ENCODE results near the gene ADCY9. TPM values are rescaled to one million over a fixed set of nuclear protein-coding genes. Genes with fewer than 3 reads are reported as not detected.

ADCY9 gene
- total RNA-seq, 1 experiment from 2014 or later, result 7.1 TPM

- Mint-ChIP-seq H3K27ac (ENCODE audit: unreplicated experiment) (no peak overlapping the region), H3K4me1 (ENCODE audit: low read depth, unreplicated experiment) (peaks cover 22% of the 10 kb centered on the region), H3K27me3 (ENCODE audit: unreplicated experiment) (no peaks in the 10 kb centered on the region), H3K9me3 (ENCODE audit: low read depth, unreplicated experiment) (peaks cover 3% of the 10 kb centered on the region), H3K36me3 (ENCODE audit: insufficient read depth, unreplicated experiment) (no peaks in the 10 kb centered on the region), H3K4me3 (ENCODE audit: low read depth, unreplicated experiment) (no peak overlapping the region)
- no peak for DNase-seq
- TF ChIP-seq, protein P1, sequence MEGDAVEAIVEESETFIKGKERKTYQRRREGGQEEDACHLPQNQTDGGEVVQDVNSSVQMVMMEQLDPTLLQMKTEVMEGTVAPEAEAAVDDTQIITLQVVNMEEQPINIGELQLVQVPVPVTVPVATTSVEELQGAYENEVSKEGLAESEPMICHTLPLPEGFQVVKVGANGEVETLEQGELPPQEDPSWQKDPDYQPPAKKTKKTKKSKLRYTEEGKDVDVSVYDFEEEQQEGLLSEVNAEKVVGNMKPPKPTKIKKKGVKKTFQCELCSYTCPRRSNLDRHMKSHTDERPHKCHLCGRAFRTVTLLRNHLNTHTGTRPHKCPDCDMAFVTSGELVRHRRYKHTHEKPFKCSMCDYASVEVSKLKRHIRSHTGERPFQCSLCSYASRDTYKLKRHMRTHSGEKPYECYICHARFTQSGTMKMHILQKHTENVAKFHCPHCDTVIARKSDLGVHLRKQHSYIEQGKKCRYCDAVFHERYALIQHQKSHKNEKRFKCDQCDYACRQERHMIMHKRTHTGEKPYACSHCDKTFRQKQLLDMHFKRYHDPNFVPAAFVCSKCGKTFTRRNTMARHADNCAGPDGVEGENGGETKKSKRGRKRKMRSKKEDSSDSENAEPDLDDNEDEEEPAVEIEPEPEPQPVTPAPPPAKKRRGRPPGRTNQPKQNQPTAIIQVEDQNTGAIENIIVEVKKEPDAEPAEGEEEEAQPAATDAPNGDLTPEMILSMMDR (IDR thresholded peaks at IDR 0.05; ENCODE audit: unreplicated experiment), result no peak
- CTCF ChIA-PET, result no interaction called here
- intact Hi-C loops (cut with micrococcal nuclease; ENCODE audit: unreplicated experiment), result no loop called here
- no TSS peak for BruUV-seq (replicated peaks)
These were observed 58.8 kb downstream of the ADCY9 start for GRCh38 chr16:4057439-4057877.

- CTCF ChIA-PET, result interaction anchor here (0.7 kb wide), 1 partner anchor 64 kb away, joined by 4 read pairs; no protein-coding TSS in a partner anchor
- no peak overlapping the region for H3K27ac Mint-ChIP-seq (ENCODE audit: unreplicated experiment)
- intact Hi-C loops (cut with micrococcal nuclease; ENCODE audit: unreplicated experiment), result no loop called here
- TF ChIP-seq, protein P1 (IDR thresholded peaks at IDR 0.05; ENCODE audit: unreplicated experiment), result no peak
- H3K9me3 Mint-ChIP-seq (ENCODE audit: low read depth, unreplicated experiment), result peaks cover 3% of the 10 kb centered on the region
- no peaks in the 10 kb centered on the region for H3K36me3 Mint-ChIP-seq (ENCODE audit: insufficient read depth, unreplicated experiment)
- H3K4me3 Mint-ChIP-seq (ENCODE audit: low read depth, unreplicated experiment), result no peak overlapping the region
- peaks cover 28% of the 10 kb centered on the region for H3K4me1 Mint-ChIP-seq (ENCODE audit: low read depth, unreplicated experiment)
- no TSS peak for BruUV-seq (replicated peaks)
- no peak for DNase-seq
- H3K27me3 Mint-ChIP-seq (ENCODE audit: unreplicated experiment), result no peaks in the 10 kb centered on the region
These were observed 59.8 kb downstream of the ADCY9 start for GRCh38 chr16:4056161-4057105.

DNA sequence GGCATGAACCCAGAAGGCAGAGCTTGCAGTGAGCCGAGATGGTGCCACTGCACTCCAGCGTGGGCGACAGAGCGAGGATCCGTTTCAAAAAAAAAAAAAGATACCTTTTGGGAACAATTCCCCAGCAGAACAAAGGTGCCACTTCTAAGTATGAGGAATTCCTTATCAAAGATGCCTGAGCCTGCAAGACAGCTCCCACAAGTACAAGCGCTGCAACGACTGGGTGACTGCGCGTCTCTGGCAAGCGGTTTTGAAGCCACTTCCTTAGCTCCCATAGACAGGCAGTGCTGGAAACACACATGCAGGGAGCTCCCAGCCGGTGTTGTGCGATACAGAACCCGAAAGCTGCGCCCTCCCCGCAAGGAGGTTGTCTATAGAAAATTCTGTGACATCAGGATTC is 60.5 kb downstream of the ADCY9 start:
- Mint-ChIP-seq H3K9me3 (ENCODE audit: low read depth, unreplicated experiment) (peaks cover 3% of the 10 kb centered on the region), H3K36me3 (ENCODE audit: insufficient read depth, unreplicated experiment) (no peaks in the 10 kb centered on the region), H3K4me1 (ENCODE audit: low read depth, unreplicated experiment) (peaks cover 28% of the 10 kb centered on the region), H3K4me3 (ENCODE audit: low read depth, unreplicated experiment) (no peak overlapping the region), H3K27me3 (ENCODE audit: unreplicated experiment) (no peaks in the 10 kb centered on the region), H3K27ac (ENCODE audit: unreplicated experiment) (no peak overlapping the region)
- CTCF ChIA-PET, result interaction anchor here (0.7 kb wide), 1 partner anchor 63 kb away, joined by 4 read pairs; no protein-coding TSS in a partner anchor
- intact Hi-C loops (cut with micrococcal nuclease; ENCODE audit: unreplicated experiment), result no loop called here
- TF ChIP-seq, protein P1 (IDR thresholded peaks at IDR 0.05; ENCODE audit: unreplicated experiment), result no peak
- DNase-seq, result no peak
- BruUV-seq (replicated peaks), result no TSS peak

- Mint-ChIP-seq H3K9me3 (ENCODE audit: low read depth, unreplicated experiment) (no peaks in the 10 kb centered on the region), H3K4me1 (ENCODE audit: low read depth, unreplicated experiment) (peaks cover 28% of the 10 kb centered on the region), H3K27ac (ENCODE audit: unreplicated experiment) (peak overlapping the region; percentile 70), H3K36me3 (ENCODE audit: insufficient read depth, unreplicated experiment) (no peaks in the 10 kb centered on the region), H3K27me3 (ENCODE audit: unreplicated experiment) (no peaks in the 10 kb centered on the region), H3K4me3 (ENCODE audit: low read depth, unreplicated experiment) (peak overlapping the region; percentile 55)
- CTCF ChIA-PET, result interaction anchor here (0.6 to 1.3 kb wide), 7 partner anchors 11 to 201 kb away, joined by 3 to 9 read pairs (median 5); no protein-coding TSS in a partner anchor
- peak; percentile 63 for DNase-seq
- intact Hi-C loops (cut with micrococcal nuclease; ENCODE audit: unreplicated experiment), result loop anchor here (5.0 kb wide), 1 partner anchor 36 kb away; no protein-coding TSS in a partner anchor
- TF ChIP-seq, protein P1 (IDR thresholded peaks at IDR 0.05; ENCODE audit: unreplicated experiment), result no peak
- no TSS peak for BruUV-seq (replicated peaks)
These were observed 62.9 kb downstream of the ADCY9 start for GRCh38 chr16:4053301-4053845.
